GM21390 (cell line): ENCODE data around the gene FAM117B.

Experiments
- ATAC-seq: cut with Tn5 transposase; IDR thresholded peaks from one replicate; pipeline ENCODE4 v1.9.1; 2021; ENCODE audit not compliant: unreplicated experiment

The FAM117B gene

DNA sequence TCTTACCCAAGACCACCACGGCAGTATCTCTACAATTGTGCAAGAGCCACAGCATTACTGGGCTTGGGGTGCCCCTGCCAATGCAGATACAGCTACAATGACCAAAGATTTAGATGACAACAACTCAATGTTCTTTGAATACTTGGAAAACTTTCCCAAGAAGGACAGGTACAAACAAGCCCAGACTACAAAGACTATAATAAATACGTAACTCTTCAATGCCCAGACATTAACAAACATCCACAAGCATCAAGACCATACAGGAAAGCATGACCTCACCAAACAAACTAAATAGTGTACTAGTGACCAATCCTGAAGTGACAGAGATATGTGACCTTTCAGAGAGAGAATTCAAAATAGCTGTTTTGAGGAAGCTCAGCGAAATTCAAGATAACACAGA, 174.0 kb downstream of the FAM117B start:
- no peak for ATAC-seq

- ATAC-seq: no peak
These were observed 178.6 kb downstream of the FAM117B start for GRCh38 chr2:202813387-202813786.

DNA sequence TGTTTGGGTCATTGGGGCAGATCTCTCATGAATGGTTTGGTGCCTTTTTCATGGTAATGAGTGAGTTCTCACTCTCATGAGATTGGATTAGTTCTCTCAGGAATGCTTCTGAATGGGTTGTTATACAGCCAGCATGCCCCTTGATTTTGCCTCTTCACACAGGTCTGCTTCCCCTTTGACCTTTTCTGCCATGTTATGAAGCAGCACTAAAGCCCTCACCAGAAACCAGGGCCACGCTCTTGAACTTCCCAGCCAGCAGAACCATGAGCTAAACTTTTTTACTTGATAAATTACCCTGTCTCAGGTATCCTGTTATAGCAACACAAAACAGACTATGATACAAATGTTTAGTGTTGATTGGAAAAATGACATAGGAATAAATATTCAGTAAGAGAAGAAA, 179.5 kb downstream of the FAM117B start:
- no peak for ATAC-seq

- ATAC-seq: no peak
These were observed 181.0 kb downstream of the FAM117B start for GRCh38 chr2:202815548-202816360.

- ATAC-seq: no peak
These were observed 183.0 kb downstream of the FAM117B start for GRCh38 chr2:202817771-202818170.

DNA sequence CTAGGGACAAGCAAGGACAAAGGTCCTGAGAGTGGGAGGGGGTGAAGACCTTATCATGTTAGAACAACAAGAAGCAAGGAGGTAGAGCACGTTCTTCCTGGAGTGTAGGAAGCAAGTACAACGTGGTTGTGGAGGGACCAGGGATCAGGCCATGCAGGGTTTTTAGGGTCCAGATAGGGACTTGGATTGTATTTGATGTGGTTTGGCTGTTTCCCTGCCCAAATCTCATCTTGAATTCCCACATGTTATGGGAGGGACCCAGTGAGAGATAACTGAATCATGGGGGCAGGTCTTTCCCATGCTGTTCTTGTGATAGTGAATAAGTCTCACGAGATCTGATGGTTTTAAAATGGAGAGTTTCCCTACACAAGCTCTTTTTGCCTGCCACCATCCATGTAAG, 183.6 kb downstream of the FAM117B start:
- ATAC-seq: no peak
